Iris pigment epithelial cell (primary cell): ENCODE measurements around the gene PEX1.
"Not testable (repeated sequence)": the region's sequence is repeated elsewhere in the genome, so short reads cannot be mapped to it uniquely, and the experiment has no call there.

Source experiments
- DNase-seq: peaks from one replicate; pipeline ENCODE4 v3.0.0-alpha.2; 2011; ENCODE audit warnings: low read depth

The PEX1 gene

GRCh38 chr7:92504563-92504962 is 23.8 kb downstream of the PEX1 start:
- no peak for DNase-seq

GRCh38 chr7:92503767-92504166 is 24.6 kb downstream of the PEX1 start:
- no peak for DNase-seq

GRCh38 chr7:92498557-92498956 is 29.8 kb downstream of the PEX1 start:
- DNase-seq: no peak

GRCh38 chr7:92496876-92497275 is 31.4 kb downstream of the PEX1 start:
- peak; percentile 69 for DNase-seq

- peak; percentile 41 for DNase-seq
Measured at GRCh38 chr7:92489634-92490033, 38.7 kb downstream of the PEX1 start.

GRCh38 chr7:92487804-92488203 is 40.5 kb downstream of the PEX1 start:
- no peak for DNase-seq

GRCh38 chr7:92485974-92486373 is 42.3 kb downstream of the PEX1 start:
- no peak for DNase-seq

- no peak for DNase-seq
Measured at GRCh38 chr7:92485267-92485892, 42.9 kb downstream of the PEX1 start.

GRCh38 chr7:92484226-92484625 is 44.1 kb downstream of the PEX1 start:
- not testable (repeated sequence) for DNase-seq

GRCh38 chr7:92483624-92484023 is 44.7 kb downstream of the PEX1 start:
- DNase-seq: not testable (repeated sequence)

GRCh38 chr7:92479146-92479545 is 49.2 kb downstream of the PEX1 start:
- not testable (repeated sequence) for DNase-seq

- no peak for DNase-seq
Measured at GRCh38 chr7:92478711-92479110, 49.6 kb downstream of the PEX1 start.

GRCh38 chr7:92478095-92478494 is 50.2 kb downstream of the PEX1 start:
- DNase-seq: no peak

GRCh38 chr7:92477681-92478080 is 50.6 kb downstream of the PEX1 start, which contains the start of gene ERVW-1:
TSS of gene ERVW-1 (minus strand) at chr7:92477946. CDS start at chr7:92470381, 7,565 bp downstream.
- not testable (repeated sequence) for DNase-seq

- DNase-seq: not testable (repeated sequence)
Measured at GRCh38 chr7:92475851-92476590, 52.3 kb downstream of the PEX1 start.

GRCh38 chr7:92475261-92475770 is 53.0 kb downstream of the PEX1 start:
- not testable (repeated sequence) for DNase-seq

GRCh38 chr7:92473989-92474388 is 54.3 kb downstream of the PEX1 start:
- DNase-seq: not testable (repeated sequence)

- not testable (repeated sequence) for DNase-seq
Measured at GRCh38 chr7:92468589-92468988, 59.7 kb downstream of the PEX1 start.

GRCh38 chr7:92466682-92467081 is 61.6 kb downstream of the PEX1 start:
- no peak for DNase-seq

- no peak for DNase-seq
Measured at GRCh38 chr7:92464515-92464914, 63.8 kb downstream of the PEX1 start.

- no peak for DNase-seq
Measured at GRCh38 chr7:92462560-92462959, 65.8 kb downstream of the PEX1 start.

- DNase-seq: peak; percentile 56
Measured at GRCh38 chr7:92461027-92462003, 67.0 kb downstream of the PEX1 start.
